Activated naive CD8-positive, alpha-beta T cell treated with anti-CD3 and anti-CD28 coated beads, Interleukin-2, amount 50 U/mL, for 16 hours (primary cell): Measurements from ENCODE around the gene GALNT14.

Experiments
- DNase-seq: peaks from one replicate; pipeline ENCODE4 v3.0.0-alpha.2; 2020; ENCODE audit warnings: low read depth, low spot score

GALNT14 gene

GRCh38 chr2:30975156-30975555, 163.1 kb downstream of the GALNT14 start:
- no peak for DNase-seq

DNA sequence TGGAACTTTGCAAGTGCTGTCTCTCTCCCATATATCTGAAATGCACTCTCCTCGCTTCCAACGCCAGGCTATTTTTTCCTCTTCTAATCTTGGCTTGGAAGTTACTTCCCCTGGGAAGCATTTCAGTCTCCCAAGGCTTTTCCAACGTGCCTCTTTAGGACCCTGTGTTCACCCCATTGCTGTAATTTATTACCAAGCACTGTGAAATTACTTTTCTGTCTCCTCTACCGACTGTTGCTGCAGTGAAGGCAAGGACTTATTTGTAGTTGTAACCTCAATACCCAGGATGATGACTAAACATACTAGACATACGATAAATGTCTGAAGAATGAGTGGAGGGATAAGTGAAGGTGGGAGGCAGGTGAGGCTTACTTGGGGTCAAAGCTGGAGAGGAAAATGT, 163.7 kb downstream of the GALNT14 start:
- DNase-seq: no peak

- no peak for DNase-seq
These were observed 164.1 kb downstream of the GALNT14 start for GRCh38 chr2:30974092-30974491.

DNA sequence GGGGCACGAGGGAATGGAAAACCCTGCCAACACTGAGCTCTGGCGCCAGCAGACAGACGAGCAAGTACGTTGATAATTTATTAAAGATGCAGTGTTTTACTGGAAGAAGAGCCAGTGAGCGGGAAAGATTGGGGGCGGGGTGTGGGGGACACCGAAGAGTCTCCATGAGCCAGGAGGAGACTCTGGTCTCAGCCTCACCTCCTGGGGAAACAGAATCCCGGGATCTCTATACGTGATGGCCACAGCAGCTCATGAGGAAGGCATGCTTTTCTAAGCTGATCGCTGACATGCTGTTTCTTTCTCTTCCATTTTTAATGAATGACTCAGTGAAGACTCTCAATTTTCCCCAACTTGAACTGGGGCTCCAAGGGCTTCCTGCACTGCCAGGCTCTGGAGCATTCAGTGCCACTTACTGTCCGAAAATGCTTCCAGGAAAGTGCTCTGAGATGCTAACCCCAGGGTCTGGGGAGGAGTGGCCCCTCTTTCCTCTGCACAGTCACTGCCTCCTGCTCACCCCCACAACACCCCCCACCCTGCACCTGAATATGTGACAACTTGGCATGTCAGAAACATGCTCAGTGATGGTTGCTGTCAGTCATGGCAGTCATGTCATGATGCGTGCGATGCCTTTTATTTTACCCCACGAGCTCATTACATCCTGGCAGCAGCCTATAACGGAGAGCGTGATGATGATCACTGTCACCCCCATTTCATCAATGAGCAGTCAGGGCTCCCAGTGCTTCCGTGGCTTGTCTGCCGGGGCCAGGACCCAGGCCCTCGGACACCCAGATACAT, 166.8 kb downstream of the GALNT14 start:
- no peak for DNase-seq

GRCh38 chr2:30968660-30969397, 169.4 kb downstream of the GALNT14 start:
- no peak for DNase-seq

DNA sequence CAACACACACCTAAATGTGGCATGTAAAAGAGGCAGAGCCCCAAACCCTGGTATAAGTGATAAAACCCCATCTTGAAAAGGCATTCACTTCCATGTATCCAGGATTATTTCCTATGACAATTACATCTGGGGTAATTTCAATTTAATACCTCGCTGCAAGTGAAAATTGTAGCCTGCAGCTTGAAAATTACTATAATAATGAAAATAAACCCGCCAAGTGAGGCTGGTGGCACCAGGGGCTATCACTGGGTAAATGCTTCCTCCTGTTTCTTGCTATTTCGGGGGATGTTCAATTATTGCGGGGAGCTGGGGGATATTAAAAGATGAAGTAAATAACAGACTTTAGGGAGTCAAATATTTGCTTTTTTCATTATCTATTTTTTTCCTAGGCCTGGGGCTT, 171.5 kb downstream of the GALNT14 start:
- DNase-seq: no peak

- DNase-seq: no peak
These were observed 173.2 kb downstream of the GALNT14 start for GRCh38 chr2:30965022-30965531.

DNA sequence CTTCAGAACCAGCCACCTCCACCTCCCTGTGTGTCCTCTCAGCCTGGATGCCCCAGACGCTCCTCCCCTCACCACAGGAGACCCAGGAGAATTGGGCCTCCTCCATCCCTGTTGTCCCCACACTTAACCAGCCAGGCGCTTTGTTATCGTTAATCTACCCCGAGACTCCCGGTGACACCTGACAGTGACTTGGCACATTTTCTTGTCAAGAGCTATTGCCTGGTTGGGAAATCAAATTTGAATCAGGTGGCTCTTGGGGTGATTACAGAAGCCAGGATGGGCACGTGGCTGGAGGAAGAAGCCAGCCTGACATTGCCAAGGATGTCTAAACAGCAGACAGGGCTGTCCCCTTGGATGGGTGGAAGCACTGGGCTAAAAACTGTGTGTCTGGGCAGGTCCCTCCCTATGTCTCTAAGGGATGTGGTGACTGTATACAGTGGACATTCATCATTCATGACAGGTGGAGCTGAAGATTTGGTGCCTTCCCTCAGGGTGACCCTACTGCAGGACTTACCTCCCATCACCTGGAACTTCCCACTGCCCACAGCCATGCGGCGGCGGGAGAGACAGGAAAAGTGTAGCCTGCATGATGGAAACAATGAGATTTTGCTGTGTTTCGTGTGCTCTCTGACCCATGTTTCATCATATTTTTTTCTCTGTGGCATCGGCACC, 173.8 kb downstream of the GALNT14 start:
- no peak for DNase-seq

DNA sequence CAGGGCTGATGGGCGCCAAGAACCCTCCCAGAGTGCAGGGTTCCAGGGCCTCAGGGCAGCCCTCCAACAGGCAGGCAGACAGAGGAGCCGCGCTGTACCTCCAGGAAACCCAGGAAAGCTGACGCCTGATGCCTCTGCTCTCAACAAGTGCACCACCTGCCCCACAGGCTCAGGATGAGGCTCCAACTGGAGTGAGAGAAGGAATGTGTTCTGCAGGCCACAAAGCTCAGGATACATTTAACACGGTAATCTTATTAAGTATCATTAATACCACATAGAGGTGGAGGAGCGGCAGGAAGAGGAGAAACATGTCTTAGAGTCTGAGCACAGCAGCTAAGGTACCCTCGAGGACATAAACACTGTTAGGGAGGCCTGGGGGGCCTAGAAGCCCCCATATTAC, 175.1 kb downstream of the GALNT14 start:
- DNase-seq: no peak

DNA sequence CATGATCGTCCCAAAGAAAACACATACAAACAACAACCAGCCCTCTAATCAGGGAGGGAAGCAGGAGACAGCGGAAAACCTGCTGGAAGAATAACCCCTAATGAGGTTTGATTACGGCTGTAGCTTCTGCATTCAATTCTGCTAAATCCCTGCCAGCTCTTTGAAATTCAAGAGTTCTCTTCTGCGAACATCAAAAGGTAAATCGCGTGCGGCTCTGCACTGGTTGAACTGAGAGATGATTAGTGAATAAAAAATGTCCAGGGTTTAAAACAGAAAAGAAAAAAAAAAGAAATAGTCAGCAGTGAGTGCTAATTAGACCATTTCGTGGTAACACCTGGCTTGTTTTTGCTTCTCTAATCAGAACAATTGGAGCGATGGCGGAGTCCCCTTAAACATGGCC, 178.0 kb downstream of the GALNT14 start:
- no peak for DNase-seq

DNA sequence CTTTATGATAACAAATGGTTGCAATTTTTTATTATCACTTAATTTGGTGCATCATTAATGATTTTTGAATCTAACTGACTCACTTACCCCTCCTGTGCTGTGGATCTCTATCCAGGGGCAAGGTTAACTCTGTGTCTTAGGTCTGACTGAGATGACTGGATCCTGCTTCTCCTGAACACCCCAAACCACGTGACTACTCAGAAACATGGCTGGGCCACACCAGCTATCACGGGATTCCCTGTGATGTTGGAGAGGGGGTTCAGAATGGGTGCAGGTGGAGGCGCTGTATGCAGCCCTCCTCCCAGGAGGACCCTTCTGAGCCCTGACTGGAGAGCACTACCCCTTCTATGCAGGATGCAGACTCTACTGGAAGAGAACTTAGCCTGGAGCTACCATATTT, 178.6 kb downstream of the GALNT14 start:
- no peak for DNase-seq

GRCh38 chr2:30958918-30959265, 179.3 kb downstream of the GALNT14 start:
- DNase-seq: no peak

- DNase-seq: no peak
These were observed 179.9 kb downstream of the GALNT14 start for GRCh38 chr2:30958193-30958917.

DNA sequence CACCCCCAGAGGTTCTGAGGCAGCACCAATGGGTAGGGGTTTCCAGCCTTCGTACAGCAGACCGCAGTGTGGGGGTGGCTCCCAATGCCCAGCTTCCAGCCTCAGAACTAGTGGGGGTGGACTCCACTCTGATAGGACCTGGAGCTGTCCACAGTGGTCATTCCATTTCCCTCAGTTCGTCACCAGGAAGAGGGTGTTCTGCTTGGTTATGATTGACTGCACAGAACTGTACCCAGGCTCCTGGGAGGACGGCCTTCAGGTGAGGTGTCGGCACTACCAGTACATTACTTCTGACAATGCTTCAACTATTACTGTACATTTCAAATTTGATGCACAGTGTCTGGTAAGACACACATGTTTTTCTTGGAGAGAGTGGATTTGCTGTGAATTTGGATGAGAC, 180.6 kb downstream of the GALNT14 start:
- no peak for DNase-seq

DNA sequence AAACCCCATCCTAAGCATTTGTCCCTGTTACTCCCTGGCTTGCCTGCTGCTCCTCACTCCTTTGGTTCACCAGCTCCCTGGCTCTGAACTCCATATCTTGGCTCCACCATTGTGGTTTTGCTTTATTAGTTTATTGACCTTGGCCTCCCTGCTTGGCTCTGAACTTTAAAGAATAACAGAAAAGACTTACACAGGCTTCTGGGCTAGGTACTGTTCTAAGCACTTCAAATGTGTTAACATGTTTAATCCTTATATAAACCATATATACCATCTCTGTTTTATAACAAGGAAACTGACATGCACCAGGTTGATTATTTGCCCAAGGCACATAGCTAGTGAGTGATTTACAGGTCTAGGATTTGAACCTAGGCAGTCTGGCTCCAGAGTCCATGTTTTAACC, 181.2 kb downstream of the GALNT14 start:
- no peak for DNase-seq

GRCh38 chr2:30955516-30956132, 182.6 kb downstream of the GALNT14 start:
- DNase-seq: no peak

DNA sequence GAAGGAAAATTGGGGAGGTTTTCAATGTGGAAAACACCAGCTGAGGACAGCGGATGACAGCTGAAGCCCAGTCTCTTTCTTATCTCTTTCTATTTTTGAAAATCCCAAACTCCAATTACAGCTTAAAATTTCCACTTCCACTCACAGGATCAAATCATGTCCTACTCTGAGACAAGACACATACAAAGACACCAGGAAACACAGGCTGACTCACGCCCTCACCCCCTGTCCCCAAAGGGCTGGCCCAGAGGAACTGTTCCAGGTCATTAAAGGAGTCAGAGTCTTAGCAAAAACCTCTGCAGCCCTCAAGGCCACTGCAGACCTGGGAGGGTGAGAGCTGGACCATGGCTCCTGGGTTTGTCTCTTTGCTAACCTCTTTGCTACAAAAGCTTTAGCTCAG, 187.9 kb downstream of the GALNT14 start:
- no peak for DNase-seq

DNA sequence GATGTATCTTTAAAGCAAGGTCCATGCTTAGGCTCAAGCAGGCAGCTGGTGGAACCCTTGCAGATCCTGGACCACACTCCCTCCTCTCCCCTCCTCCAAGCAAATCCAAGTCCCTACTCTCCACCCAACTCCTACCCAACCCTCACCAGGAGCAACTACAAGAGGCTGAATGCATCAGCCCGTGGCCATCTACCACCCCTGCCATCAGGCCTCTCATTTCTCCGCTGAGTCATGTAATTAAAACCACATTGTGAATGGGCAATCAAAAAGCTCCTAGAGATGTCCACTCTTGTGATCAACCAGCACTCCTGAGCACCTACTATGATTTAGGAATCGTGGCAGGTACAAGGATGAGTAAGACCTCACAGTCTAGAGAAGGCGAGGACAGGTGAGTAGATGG, 188.8 kb downstream of the GALNT14 start:
- no peak for DNase-seq

- no peak for DNase-seq
These were observed 189.4 kb downstream of the GALNT14 start for GRCh38 chr2:30948857-30949256.

DNA sequence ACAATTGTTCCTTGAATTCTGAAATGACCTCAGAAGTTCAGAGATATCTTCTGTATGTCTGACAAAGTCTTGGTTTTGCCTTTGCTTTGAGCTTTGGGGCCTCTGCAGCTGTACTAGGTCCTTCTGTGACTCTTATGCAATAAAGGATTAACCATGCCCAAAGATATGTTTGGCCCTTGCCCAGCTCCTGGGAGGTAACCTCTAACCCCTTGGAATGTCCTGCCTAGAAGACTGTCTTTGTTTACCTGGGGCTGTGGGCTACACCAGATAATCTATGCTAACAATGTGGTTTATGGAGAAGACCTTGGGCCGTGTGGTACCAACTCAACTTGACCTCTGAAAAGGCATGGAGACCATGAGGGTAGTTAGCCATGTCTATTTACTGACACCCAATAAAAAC, 190.1 kb downstream of the GALNT14 start:
- no peak for DNase-seq

GRCh38 chr2:30947686-30948085, 190.6 kb downstream of the GALNT14 start:
- no peak for DNase-seq
